HG03354 (cell line): Measurements from ENCODE around the gene TAP2.
"Not testable (repeated sequence)": the region's sequence is repeated elsewhere in the genome, so short reads cannot be mapped to it uniquely, and the experiment has no call there.

Experiments
- ATAC-seq: cut with Tn5 transposase; IDR thresholded peaks from one replicate; pipeline ENCODE4 v1.9.1; 2021; ENCODE audit warnings: mild to moderate bottlenecking; ENCODE audit not compliant: unreplicated experiment, poor library complexity, severe bottlenecking

Gene TAP2

GRCh38 chr6:32838114-32838958 is at the start of gene TAP2:
Gene TAP2 (minus strand): TSS chr6:32838739. CDS start chr6:32838233, 506 bp downstream.
- ATAC-seq, result peak; percentile 87

- ATAC-seq, result no peak
These were observed 49.1 kb upstream of the TAP2 start for GRCh38 chr6:32887616-32888015.

GRCh38 chr6:32886681-32887383 is 48.3 kb upstream of the TAP2 start:
- ATAC-seq, result no peak

- no peak for ATAC-seq
These were observed 47.3 kb upstream of the TAP2 start for GRCh38 chr6:32885698-32886286.

- ATAC-seq, result no peak
These were observed 45.2 kb upstream of the TAP2 start for GRCh38 chr6:32883789-32884188.

GRCh38 chr6:32882879-32883250 is 44.3 kb upstream of the TAP2 start:
- no peak for ATAC-seq

GRCh38 chr6:32880962-32881361 is 42.4 kb upstream of the TAP2 start:
- ATAC-seq, result not testable (repeated sequence)

GRCh38 chr6:32879691-32880090 is 41.2 kb upstream of the TAP2 start:
- ATAC-seq, result no peak

- ATAC-seq, result no peak
These were observed 38.1 kb upstream of the TAP2 start for GRCh38 chr6:32876603-32877002.

- ATAC-seq, result not testable (repeated sequence)
These were observed 35.4 kb upstream of the TAP2 start for GRCh38 chr6:32873947-32874346.

GRCh38 chr6:32868257-32868788 is 29.8 kb upstream of the TAP2 start:
- no peak for ATAC-seq

GRCh38 chr6:32867554-32868256 is 29.2 kb upstream of the TAP2 start:
- ATAC-seq, result no peak

GRCh38 chr6:32867022-32867477 is 28.5 kb upstream of the TAP2 start:
- ATAC-seq, result no peak

- no peak for ATAC-seq
These were observed 27.3 kb upstream of the TAP2 start for GRCh38 chr6:32865724-32866443.

- ATAC-seq, result no peak
These were observed 24.2 kb upstream of the TAP2 start for GRCh38 chr6:32862725-32863124.

GRCh38 chr6:32860674-32861073 is 22.1 kb upstream of the TAP2 start:
- ATAC-seq, result no peak

GRCh38 chr6:32858194-32858593 is 19.7 kb upstream of the TAP2 start:
- no peak for ATAC-seq

- ATAC-seq, result no peak
These were observed 18.8 kb upstream of the TAP2 start for GRCh38 chr6:32857156-32857891.
